ENCODE data around the gene ACHE.

The ACHE gene

GRCh38 chr7:100867776-100868485 is 27.8 kb downstream of the ACHE start:
- Histone ChIP-seq H3K4me3 (ENCODE audit: insufficient read length, low read depth) (peak overlapping the region; percentile 86), H3K9me3 (ENCODE audit: insufficient read depth, low read length) (no peaks in the 10 kb centered on the region), H3K36me3 (ENCODE audit: insufficient read depth, insufficient read length, low read length) (peaks cover 52% of the 10 kb centered on the region), H3K9ac (ENCODE audit: insufficient read length, low read depth) (peak overlapping the region; percentile 98), H3K4me1 (ENCODE audit: insufficient read depth, insufficient read length) (peaks cover 7% of the 10 kb centered on the region), H3K27me3 (ENCODE audit: insufficient read depth, insufficient read length) (no peaks in the 10 kb centered on the region)
- no peak for TF ChIP-seq SUZ12 (IDR thresholded peaks at IDR 0.05; ENCODE audit: extremely low read depth, insufficient read depth, insufficient read length)
- no peak for TF ChIP-seq YY1 (IDR thresholded peaks at IDR 0.05; ENCODE audit: insufficient read depth, insufficient read length)
- TF ChIP-seq ZNF274 (IDR thresholded peaks at IDR 0.05; ENCODE audit: low read depth, low read length): no peak
- no peak for DNase-seq (ENCODE audit: low read depth, low spot score)

GRCh38 chr7:100867040-100867775 is 28.5 kb downstream of the ACHE start, which contains the start of gene TRIP6:
Gene TRIP6 (plus strand): TSS chr7:100867387. CDS start chr7:100867498, 111 bp downstream.
- H3K4me1 ChIP-seq (ENCODE audit: insufficient read depth, insufficient read length): peaks cover 7% of the 10 kb centered on the region
- H3K27me3 ChIP-seq (ENCODE audit: insufficient read depth, insufficient read length): no peaks in the 10 kb centered on the region
- H3K9ac ChIP-seq (ENCODE audit: insufficient read length, low read depth): peak within 1 kb of the TSS; percentile 98
- peak; percentile 81 for DNase-seq (ENCODE audit: low read depth, low spot score)
- no peaks in the 10 kb centered on the region for H3K9me3 ChIP-seq (ENCODE audit: insufficient read depth, low read length)
- H3K4me3 ChIP-seq (ENCODE audit: insufficient read length, low read depth): peak within 1 kb of the TSS; percentile 86
- H3K36me3 ChIP-seq (ENCODE audit: insufficient read depth, insufficient read length, low read length): peaks cover 53% of the 10 kb centered on the region
- TF ChIP-seq ZNF274 (IDR thresholded peaks at IDR 0.05; ENCODE audit: low read depth, low read length): no peak
- no peak for TF ChIP-seq YY1 (IDR thresholded peaks at IDR 0.05; ENCODE audit: insufficient read depth, insufficient read length)
- TF ChIP-seq SUZ12 (IDR thresholded peaks at IDR 0.05; ENCODE audit: extremely low read depth, insufficient read depth, insufficient read length): no peak

DNA sequence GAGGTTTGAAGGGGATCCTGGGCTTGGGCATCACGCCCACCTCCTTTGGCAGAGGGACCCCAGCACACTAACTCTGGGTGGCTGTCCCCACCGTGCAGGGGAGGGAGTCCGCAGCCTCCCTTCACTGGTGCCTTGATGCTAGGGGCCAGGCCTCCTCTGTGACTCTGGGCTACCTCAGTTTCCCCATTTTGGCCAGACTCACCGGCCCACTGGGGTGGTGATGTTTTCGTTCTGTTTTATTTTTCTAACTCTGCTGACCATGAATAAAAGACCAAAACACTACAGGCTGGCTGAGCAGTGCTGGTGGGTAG is 29.0 kb downstream of the ACHE start:
- H3K36me3 ChIP-seq (ENCODE audit: insufficient read depth, insufficient read length, low read length): peaks cover 51% of the 10 kb centered on the region
- TF ChIP-seq YY1 (IDR thresholded peaks at IDR 0.05; ENCODE audit: insufficient read depth, insufficient read length) (no peak), ZNF274 (IDR thresholded peaks at IDR 0.05; ENCODE audit: low read depth, low read length) (no peak), SUZ12 (IDR thresholded peaks at IDR 0.05; ENCODE audit: extremely low read depth, insufficient read depth, insufficient read length) (no peak)
- peak overlapping the region; percentile 64 for H3K9ac ChIP-seq (ENCODE audit: insufficient read length, low read depth)
- no peaks in the 10 kb centered on the region for H3K9me3 ChIP-seq (ENCODE audit: insufficient read depth, low read length)
- H3K27me3 ChIP-seq (ENCODE audit: insufficient read depth, insufficient read length): no peaks in the 10 kb centered on the region
- DNase-seq (ENCODE audit: low read depth, low spot score): no peak
- H3K4me3 ChIP-seq (ENCODE audit: insufficient read length, low read depth): peak overlapping the region; percentile 86
- H3K4me1 ChIP-seq (ENCODE audit: insufficient read depth, insufficient read length): peaks cover 7% of the 10 kb centered on the region

- Histone ChIP-seq H3K9me3 (ENCODE audit: insufficient read depth, low read length) (no peaks in the 10 kb centered on the region), H3K4me3 (ENCODE audit: insufficient read length, low read depth) (no peak overlapping the region), H3K36me3 (ENCODE audit: insufficient read depth, insufficient read length, low read length) (peaks cover 51% of the 10 kb centered on the region), H3K27me3 (ENCODE audit: insufficient read depth, insufficient read length) (no peaks in the 10 kb centered on the region), H3K9ac (ENCODE audit: insufficient read length, low read depth) (peak overlapping the region; percentile 64), H3K4me1 (ENCODE audit: insufficient read depth, insufficient read length) (peaks cover 7% of the 10 kb centered on the region)
- no peak for TF ChIP-seq ZNF274 (IDR thresholded peaks at IDR 0.05; ENCODE audit: low read depth, low read length)
- TF ChIP-seq SUZ12 (IDR thresholded peaks at IDR 0.05; ENCODE audit: extremely low read depth, insufficient read depth, insufficient read length): no peak
- TF ChIP-seq YY1 (IDR thresholded peaks at IDR 0.05; ENCODE audit: insufficient read depth, insufficient read length): no peak
- DNase-seq (ENCODE audit: low read depth, low spot score): no peak
These were observed 29.6 kb downstream of the ACHE start for GRCh38 chr7:100865938-100866728.

- no peaks in the 10 kb centered on the region for H3K27me3 ChIP-seq (ENCODE audit: insufficient read depth, insufficient read length)
- no peak overlapping the region for H3K4me3 ChIP-seq (ENCODE audit: insufficient read length, low read depth)
- TF ChIP-seq SUZ12 (IDR thresholded peaks at IDR 0.05; ENCODE audit: extremely low read depth, insufficient read depth, insufficient read length) (no peak), ZNF274 (IDR thresholded peaks at IDR 0.05; ENCODE audit: low read depth, low read length) (no peak), YY1 (IDR thresholded peaks at IDR 0.05; ENCODE audit: insufficient read depth, insufficient read length) (no peak)
- no peak overlapping the region for H3K9ac ChIP-seq (ENCODE audit: insufficient read length, low read depth)
- H3K4me1 ChIP-seq (ENCODE audit: insufficient read depth, insufficient read length): peaks cover 7% of the 10 kb centered on the region
- DNase-seq (ENCODE audit: low read depth, low spot score): no peak
- H3K9me3 ChIP-seq (ENCODE audit: insufficient read depth, low read length): no peaks in the 10 kb centered on the region
- H3K36me3 ChIP-seq (ENCODE audit: insufficient read depth, insufficient read length, low read length): peaks cover 51% of the 10 kb centered on the region
These were observed 30.2 kb downstream of the ACHE start for GRCh38 chr7:100865372-100865911.

GRCh38 chr7:100864263-100864845 is 31.3 kb downstream of the ACHE start:
- TF ChIP-seq SUZ12 (IDR thresholded peaks at IDR 0.05; ENCODE audit: extremely low read depth, insufficient read depth, insufficient read length) (no peak), YY1 (IDR thresholded peaks at IDR 0.05; ENCODE audit: insufficient read depth, insufficient read length) (no peak), ZNF274 (IDR thresholded peaks at IDR 0.05; ENCODE audit: low read depth, low read length) (no peak)

More at GRCh38 chr7:100864263-100864845, 31.3 kb downstream of the ACHE start:
- H3K9ac ChIP-seq (ENCODE audit: insufficient read length, low read depth): no peak overlapping the region
- peaks cover 53% of the 10 kb centered on the region for H3K36me3 ChIP-seq (ENCODE audit: insufficient read depth, insufficient read length, low read length)
- DNase-seq (ENCODE audit: low read depth, low spot score): no peak
- H3K4me1 ChIP-seq (ENCODE audit: insufficient read depth, insufficient read length): peaks cover 7% of the 10 kb centered on the region
- no peak overlapping the region for H3K4me3 ChIP-seq (ENCODE audit: insufficient read length, low read depth)
- H3K9me3 ChIP-seq (ENCODE audit: insufficient read depth, low read length): no peaks in the 10 kb centered on the region
- H3K27me3 ChIP-seq (ENCODE audit: insufficient read depth, insufficient read length): no peaks in the 10 kb centered on the region

All from NT2/D1 (cell line).